GM19025 (cell line): Measurements from ENCODE around the gene FAN1.

Experiments used
- ATAC-seq: cut with Tn5 transposase; IDR thresholded peaks from one replicate; pipeline ENCODE4 v1.9.1; 2021; ENCODE audit warnings: mild to moderate bottlenecking, low read depth, moderate library complexity; ENCODE audit not compliant: unreplicated experiment

FAN1 gene

DNA sequence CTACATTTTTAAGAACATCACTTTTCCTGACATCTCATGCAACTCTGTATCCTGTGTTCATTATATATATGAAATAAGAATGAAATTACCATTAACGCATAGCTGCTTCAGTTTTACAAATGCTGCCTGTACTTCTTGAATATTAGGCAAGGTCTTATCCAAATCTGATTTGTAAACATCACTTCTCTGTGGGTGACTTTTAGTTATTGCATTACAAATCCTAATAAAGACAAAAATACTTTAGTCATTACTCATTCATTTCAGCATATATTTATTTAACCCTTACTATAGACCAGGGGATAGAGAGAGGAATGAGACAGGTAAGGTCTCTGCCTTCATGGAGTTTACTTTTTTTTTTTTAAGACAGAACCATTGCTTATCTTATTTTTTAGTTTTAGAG lies 51.0 kb downstream of the FAN1 start:
- ATAC-seq = no peak

DNA sequence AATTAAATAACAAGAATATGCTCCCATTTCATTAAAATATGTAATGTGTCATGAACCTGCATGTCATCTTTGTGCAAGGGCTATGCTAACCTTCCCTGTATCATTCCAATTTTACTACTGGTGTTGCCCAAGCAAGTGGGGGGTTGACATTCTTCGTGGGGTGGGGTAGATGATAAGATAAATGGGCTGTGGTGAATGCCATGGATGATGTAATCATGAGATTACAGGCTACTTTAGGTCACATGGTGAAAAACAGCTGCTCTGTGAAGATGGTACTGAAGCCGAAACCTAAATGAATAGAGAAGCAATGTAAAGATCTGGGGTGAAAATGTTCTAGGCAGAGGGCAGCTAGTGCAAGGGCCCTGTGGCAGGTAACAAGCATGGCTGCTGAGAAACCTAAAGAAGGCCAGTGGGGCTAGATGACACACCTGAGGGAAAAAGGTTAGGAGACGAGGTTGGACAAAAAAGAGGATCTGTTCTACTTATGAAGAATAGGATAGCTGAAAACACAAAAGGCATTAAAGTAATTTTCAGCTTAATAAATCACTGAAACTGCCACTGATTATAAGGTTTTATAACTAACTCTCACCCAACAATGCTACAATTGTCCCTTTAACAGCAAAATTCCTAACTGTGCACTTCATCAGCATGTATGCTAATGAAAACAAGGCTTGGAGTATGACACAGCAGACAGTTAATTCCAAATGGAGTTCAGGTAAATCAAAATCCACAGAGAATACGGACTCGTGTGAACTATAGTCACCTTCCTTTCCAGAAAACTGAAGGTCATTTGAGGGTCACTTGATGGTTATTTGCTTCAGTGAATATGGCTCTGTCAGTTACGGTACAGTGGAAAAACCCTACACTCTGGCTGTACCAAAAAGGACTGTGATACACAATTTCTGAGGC lies 52.8 kb downstream of the FAN1 start:
- no peak for ATAC-seq

GRCh38 chr15:30958219-30958618 lies 54.5 kb downstream of the FAN1 start:
- no peak for ATAC-seq

- no peak for ATAC-seq
These were observed 58.4 kb downstream of the FAN1 start for GRCh38 chr15:30962079-30962478.

DNA sequence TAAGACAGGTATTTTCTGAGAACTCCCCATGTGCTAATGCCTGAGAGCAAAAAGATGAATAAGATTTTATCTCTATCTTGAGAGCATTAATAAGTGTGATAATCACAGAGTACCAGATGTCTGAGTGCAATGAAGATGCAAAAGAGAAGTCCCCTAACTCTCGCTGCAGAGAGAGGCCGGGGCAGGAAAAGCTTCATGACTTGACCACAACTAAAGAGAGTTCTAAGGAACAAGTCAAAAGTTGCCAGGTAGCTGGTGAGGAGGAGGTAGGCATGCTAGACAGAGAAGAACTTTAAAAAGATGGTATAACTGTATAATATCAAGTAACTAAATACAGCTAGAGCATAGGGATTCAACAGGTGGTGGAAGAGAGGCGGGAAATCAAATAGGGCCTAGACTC lies 58.9 kb downstream of the FAN1 start:
- no peak for ATAC-seq

GRCh38 chr15:30963681-30964080 lies 60.0 kb downstream of the FAN1 start:
- ATAC-seq = no peak

DNA sequence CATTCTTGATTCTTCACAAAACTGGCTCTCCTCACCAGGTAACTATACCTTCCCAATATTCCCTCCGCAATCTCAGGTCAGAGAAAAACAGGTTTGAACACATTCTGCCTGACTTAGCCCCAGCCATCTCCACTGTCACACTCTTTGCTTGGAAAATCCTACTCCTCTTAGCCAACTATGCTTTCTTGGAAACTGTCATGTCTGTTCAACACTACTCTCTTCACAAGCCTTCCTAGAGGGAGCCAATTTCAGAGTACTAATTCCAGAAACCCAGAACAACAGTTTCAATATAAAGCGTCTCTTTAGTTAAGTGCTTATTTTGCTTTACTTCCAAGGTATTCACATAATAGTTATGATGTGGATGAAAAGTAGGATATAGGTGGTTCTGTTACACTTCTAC lies 66.0 kb downstream of the FAN1 start:
- no peak for ATAC-seq

GRCh38 chr15:30973379-30973778 lies 69.7 kb downstream of the FAN1 start:
- no peak for ATAC-seq

DNA sequence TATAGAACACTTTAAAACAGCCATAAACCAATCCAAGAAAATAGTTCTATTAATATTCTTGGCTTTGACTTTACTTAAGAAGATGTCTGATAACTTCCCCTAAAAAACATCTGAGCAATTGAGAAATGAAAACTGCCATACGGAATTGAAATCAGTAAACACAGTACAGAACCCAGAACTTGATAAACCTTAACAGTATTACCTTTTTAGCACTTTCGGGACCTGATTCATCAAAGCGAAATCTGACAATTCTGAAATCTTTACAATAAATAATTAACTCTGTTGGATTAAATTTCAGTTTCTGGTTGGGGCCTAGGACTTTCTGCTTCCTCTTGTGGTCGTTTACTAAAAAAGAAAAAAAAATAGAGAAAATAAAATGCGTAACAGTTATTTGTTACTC lies 70.4 kb downstream of the FAN1 start:
- ATAC-seq = peak; percentile 55

DNA sequence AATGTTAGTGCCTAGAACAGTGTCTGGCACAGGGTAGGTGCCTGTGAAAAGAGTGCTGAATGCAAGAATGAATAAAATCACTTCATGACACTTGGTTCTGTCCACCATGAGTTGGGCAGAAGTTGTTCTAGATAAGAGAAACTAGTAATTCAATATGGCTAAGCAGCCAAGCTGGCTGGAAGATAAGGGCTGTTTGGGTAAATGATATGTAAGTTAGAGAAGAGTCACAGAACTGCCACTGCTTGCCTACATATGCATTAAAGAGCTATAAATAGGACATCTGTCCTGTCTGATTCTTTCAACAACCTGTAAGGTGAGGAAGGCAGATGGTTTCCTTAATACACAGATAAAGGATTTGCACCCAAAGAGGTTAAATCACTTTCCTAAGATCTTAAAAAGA lies 74.6 kb downstream of the FAN1 start:
- ATAC-seq = no peak

DNA sequence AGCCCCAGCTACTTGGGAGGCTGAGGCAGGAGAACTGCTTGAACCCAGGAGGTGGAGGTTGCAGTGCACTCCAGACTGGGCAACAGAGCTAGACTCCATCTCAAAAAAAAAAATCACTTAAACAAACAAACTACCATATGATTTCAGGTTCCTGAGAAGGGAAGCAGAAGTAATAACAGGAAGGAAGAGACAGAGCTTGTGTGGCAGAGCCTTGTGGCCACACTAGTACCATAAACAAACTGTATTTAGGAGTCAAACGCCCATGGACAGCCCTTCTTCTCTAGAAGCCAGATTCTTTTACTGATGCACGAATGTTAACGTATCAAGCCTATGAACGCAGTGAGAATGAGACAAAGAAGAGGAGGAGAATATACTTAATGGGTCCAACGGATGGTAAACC lies 75.7 kb downstream of the FAN1 start:
- ATAC-seq = no peak

DNA sequence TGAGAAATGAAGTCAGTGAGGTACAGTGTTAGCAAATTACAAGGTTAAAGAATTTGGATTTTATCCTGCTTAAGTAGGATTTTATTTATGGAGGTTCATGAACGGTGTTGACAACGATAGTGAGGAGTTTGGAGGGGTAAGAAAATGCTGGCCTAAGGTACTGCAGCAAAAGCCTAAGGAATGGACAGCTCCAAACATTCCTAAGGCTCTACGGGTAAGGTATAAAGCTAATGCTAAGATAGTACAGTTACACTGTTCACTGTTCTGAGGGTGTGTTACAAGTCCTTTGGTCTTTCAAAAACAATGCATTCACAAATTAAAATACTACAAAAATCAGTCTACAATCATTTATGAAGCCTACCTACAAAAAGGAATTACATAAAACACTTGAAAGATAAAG lies 80.4 kb downstream of the FAN1 start:
- no peak for ATAC-seq

- no peak for ATAC-seq
These were observed 80.8 kb downstream of the FAN1 start for GRCh38 chr15:30984542-30984941.

GRCh38 chr15:30985081-30985531 lies 81.4 kb downstream of the FAN1 start:
- no peak for ATAC-seq

GRCh38 chr15:30990036-30990435 lies 86.3 kb downstream of the FAN1 start:
- no peak for ATAC-seq

DNA sequence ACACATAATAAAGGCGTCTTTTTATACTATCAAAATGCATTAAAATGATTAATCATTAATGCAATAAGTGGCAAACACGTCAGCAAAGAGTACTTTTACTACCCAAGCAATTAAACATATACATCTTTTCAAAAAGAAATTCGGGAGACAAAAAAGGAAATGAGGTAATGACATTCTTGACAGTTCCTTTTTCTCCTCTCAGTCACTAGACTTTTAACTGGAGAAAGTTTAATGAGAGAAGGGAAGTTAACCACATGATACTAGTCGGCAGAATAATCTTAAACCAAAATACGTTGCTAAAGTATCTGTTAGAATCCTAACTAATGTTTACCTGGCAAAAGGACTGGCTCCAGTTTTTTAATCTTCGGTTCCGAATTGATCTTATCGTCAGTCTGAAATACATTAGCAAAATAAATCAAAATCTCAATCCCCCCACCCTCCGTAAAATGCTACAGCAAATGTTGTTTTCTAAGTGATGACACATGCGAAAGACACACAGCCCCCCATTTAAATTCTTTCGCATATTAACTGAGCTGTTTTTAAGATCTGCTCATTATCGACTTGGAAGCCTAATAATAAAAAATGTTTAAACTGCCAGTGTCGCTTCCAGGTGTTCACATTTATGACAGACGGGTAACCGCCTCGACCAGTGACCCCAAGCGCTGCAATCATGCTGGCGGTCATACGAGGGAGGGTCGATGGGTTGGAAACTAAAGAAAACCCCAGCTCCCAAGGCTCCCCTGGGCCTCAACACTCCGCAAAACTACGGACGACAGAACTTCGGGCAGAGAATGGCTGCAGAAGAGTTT lies 86.9 kb downstream of the FAN1 start:
- no peak for ATAC-seq

GRCh38 chr15:30991255-30992235 lies 87.8 kb downstream of the FAN1 start, which contains the start of gene MTMR10:
Gene MTMR10 (minus strand): TSS chr15:30991628. CDS start chr15:30991506, 122 bp downstream.
- ATAC-seq = peak; percentile 91

GRCh38 chr15:30992249-30992864 lies 88.6 kb downstream of the FAN1 start:
- ATAC-seq = no peak
